ENCODE data around the gene THAP2.

Gene THAP2

GRCh38 chr12:71646512-71646911 is 17.6 kb upstream of the THAP2 start:
- no peak for DNase-seq (ENCODE audit: low read depth)
- H3K4me3 ChIP-seq (ENCODE audit: low read depth, low read length) = no peak overlapping the region
- TF ChIP-seq CTCF (IDR thresholded peaks at IDR 0.05; ENCODE audit: insufficient read depth, low read depth, low read length, missing control alignments) = no peak

GRCh38 chr12:71648537-71648936 is 15.6 kb upstream of the THAP2 start:
- no peak for DNase-seq (ENCODE audit: low read depth)
- TF ChIP-seq CTCF (IDR thresholded peaks at IDR 0.05; ENCODE audit: insufficient read depth, low read depth, low read length, missing control alignments) = no peak
- no peak overlapping the region for H3K4me3 ChIP-seq (ENCODE audit: low read depth, low read length)

- H3K4me3 ChIP-seq (ENCODE audit: low read depth, low read length) = no peak overlapping the region
- no peak for TF ChIP-seq CTCF (IDR thresholded peaks at IDR 0.05; ENCODE audit: insufficient read depth, low read depth, low read length, missing control alignments)
- no peak for DNase-seq (ENCODE audit: low read depth)
These were observed 14.7 kb upstream of the THAP2 start for GRCh38 chr12:71649401-71649800.

GRCh38 chr12:71652656-71653055 is 11.4 kb upstream of the THAP2 start:
- no peak overlapping the region for H3K4me3 ChIP-seq (ENCODE audit: low read depth, low read length)
- DNase-seq (ENCODE audit: low read depth) = no peak
- TF ChIP-seq CTCF (IDR thresholded peaks at IDR 0.05; ENCODE audit: insufficient read depth, low read depth, low read length, missing control alignments) = no peak

- TF ChIP-seq CTCF (IDR thresholded peaks at IDR 0.05; ENCODE audit: insufficient read depth, low read depth, low read length, missing control alignments) = no peak
- no peak overlapping the region for H3K4me3 ChIP-seq (ENCODE audit: low read depth, low read length)
- DNase-seq (ENCODE audit: low read depth) = no peak
These were observed 11.0 kb upstream of the THAP2 start for GRCh38 chr12:71653137-71653536.

- TF ChIP-seq CTCF (IDR thresholded peaks at IDR 0.05; ENCODE audit: insufficient read depth, low read depth, low read length, missing control alignments) = no peak
- DNase-seq (ENCODE audit: low read depth) = no peak
- no peak overlapping the region for H3K4me3 ChIP-seq (ENCODE audit: low read depth, low read length)
These were observed 9.9 kb upstream of the THAP2 start for GRCh38 chr12:71654200-71654599.

- no peak for TF ChIP-seq CTCF (IDR thresholded peaks at IDR 0.05; ENCODE audit: insufficient read depth, low read depth, low read length, missing control alignments)
- DNase-seq (ENCODE audit: low read depth) = no peak
- H3K4me3 ChIP-seq (ENCODE audit: low read depth, low read length) = no peak overlapping the region
These were observed 8.6 kb upstream of the THAP2 start for GRCh38 chr12:71655495-71655894.

All from GM12865 (cell line).